ENCODE data around the gene B9D1. TPM values are rescaled to one million over a fixed set of nuclear protein-coding genes. Genes with fewer than 3 reads are reported as not detected.

B9D1 gene
- total RNA-seq, 4 donors from 2014 or later: 3.8 to 105 (median 25.6) TPM

DNA sequence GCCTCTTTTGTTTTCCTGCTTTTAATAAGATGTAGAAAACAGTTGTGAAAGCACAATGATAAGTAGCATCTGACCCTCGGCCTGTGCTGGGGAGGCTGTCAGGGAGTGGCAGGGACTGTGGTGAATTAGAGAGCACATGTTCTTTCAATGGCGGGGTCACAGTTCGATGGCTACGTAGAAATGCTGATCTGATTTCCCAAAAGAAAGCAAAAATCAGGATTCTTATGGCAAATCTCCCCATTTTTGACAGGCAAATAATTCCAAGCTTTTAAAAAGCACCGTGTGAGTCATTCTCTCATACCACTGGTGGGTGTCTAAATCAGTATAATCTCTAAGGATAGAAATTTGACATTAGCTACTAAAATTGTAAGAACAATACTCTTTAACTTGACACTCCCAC lies 11.6 kb upstream of the B9D1 start:
- H3K27ac ChIP-seq: no peak overlapping the region

DNA sequence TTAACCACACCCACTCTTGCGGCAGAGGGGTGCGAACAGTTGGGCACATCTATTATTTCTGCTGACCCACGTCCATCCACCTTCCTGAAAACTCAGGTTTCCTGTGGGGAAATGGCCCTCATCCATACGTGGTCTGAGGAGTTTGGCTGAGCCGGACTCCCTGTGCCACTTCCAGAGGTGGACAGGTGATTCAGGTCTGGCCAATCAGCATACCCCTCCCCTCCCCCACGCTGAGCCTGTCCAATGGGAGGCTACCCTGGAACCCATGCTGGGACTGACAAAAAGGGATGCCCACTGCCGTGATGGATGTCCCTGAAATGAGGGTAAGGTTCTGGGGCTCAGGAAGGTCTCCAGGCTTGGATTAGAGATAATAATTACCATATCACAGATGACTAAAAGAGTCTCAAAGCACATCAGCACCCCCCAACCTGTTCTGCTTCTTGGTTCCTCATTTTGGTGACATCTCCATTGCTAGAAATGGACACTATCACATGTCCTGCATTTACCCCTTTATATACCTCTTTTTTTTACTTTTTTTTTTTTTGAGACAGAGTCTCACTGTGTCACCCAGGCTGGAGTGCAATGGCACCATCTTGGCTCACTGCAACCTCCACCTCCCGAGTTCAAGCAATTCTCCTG lies 10.5 kb upstream of the B9D1 start:
- TF ChIP-seq, protein P1, sequence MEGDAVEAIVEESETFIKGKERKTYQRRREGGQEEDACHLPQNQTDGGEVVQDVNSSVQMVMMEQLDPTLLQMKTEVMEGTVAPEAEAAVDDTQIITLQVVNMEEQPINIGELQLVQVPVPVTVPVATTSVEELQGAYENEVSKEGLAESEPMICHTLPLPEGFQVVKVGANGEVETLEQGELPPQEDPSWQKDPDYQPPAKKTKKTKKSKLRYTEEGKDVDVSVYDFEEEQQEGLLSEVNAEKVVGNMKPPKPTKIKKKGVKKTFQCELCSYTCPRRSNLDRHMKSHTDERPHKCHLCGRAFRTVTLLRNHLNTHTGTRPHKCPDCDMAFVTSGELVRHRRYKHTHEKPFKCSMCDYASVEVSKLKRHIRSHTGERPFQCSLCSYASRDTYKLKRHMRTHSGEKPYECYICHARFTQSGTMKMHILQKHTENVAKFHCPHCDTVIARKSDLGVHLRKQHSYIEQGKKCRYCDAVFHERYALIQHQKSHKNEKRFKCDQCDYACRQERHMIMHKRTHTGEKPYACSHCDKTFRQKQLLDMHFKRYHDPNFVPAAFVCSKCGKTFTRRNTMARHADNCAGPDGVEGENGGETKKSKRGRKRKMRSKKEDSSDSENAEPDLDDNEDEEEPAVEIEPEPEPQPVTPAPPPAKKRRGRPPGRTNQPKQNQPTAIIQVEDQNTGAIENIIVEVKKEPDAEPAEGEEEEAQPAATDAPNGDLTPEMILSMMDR (IDR thresholded peaks at IDR 0.05): no peak
- TF ChIP-seq POLR2A (IDR thresholded peaks at IDR 0.05): no peak
- H3K36me3 ChIP-seq: no peaks in the 10 kb centered on the region
- H3K4me3 ChIP-seq: no peak overlapping the region
- peak; percentile 12 to 15 for DNase-seq
- intact Hi-C loops (cut with DNase I; ENCODE audit: low total_unique reads): loop anchor here (10.0 kb wide), 2 partner anchors 72 to 142 kb away; no protein-coding TSS in a partner anchor
- H3K27ac ChIP-seq: no peak overlapping the region
- H3K27me3 ChIP-seq: no peaks in the 10 kb centered on the region
- peaks cover 0 to 5% of the 10 kb centered on the region in 2 donors for H3K4me1 ChIP-seq
- H3K9me3 ChIP-seq: no peaks in the 10 kb centered on the region

More for the DNA sequence above, 11.6 kb upstream of the B9D1 start:
- intact Hi-C loops (cut with DNase I; ENCODE audit: low total_unique reads): loop anchor here (10.0 kb wide), 2 partner anchors 71 to 141 kb away; no protein-coding TSS in a partner anchor
- Histone ChIP-seq H3K4me3 (no peak overlapping the region), H3K4me1 (peaks cover 0 to 5% of the 10 kb centered on the region in 2 donors), H3K9me3 (no peaks in the 10 kb centered on the region), H3K36me3 (no peaks in the 10 kb centered on the region), H3K27me3 (no peaks in the 10 kb centered on the region)
- DNase-seq: no peak
- TF ChIP-seq, protein P1 (IDR thresholded peaks at IDR 0.05): no peak
- no peak for TF ChIP-seq POLR2A (IDR thresholded peaks at IDR 0.05)

DNA sequence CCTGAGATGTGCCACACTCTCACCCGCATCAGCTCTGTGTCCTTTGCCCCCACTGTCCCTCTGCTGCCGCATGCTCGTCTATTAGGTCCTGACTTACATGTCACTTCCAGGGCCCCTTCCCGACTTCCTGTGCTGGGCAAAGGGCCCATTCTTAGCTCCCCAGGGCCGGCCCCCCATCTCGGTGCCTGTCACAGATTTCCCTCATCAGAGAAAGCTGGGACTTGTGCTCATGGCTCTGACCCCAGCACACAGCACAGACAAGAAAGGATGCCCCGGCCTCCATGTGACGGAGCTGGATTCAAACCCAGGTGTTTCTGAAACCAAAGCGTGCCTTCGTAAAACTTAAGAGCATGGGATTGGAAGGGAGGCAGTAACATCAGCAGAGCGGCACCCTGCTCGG lies 9.9 kb upstream of the B9D1 start:
- Histone ChIP-seq H3K36me3 (no peaks in the 10 kb centered on the region), H3K27ac (no peak overlapping the region), H3K9me3 (no peaks in the 10 kb centered on the region), H3K27me3 (no peaks in the 10 kb centered on the region), H3K4me3 (no peak overlapping the region), H3K4me1 (peaks cover 0 to 5% of the 10 kb centered on the region in 2 donors)
- DNase-seq: no peak
- TF ChIP-seq, protein P1 (IDR thresholded peaks at IDR 0.05): no peak
- no peak for TF ChIP-seq POLR2A (IDR thresholded peaks at IDR 0.05)
- intact Hi-C loops (cut with DNase I; ENCODE audit: low total_unique reads): loop anchor here (10.0 kb wide), 2 partner anchors 72 to 142 kb away; no protein-coding TSS in a partner anchor

DNA sequence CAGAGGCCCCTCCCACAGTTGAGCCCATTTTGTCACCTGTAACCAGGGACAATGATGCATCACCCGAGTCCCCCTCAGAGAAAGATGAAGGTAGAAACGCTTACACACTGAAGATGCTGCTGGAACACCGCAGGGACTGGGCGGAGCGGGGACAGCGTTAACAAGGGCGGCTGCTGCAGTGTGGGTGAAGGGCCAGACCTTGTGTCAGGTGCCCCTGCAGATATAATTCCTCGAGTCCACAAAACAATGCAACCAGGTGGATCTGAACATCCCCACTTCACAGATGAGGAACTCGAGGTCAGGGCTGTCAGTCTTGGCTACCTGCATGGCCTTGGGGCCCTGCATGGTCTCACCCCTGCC lies 9.5 kb upstream of the B9D1 start:
- DNase-seq: peak; percentile 11 to 13
- TF ChIP-seq POLR2A (IDR thresholded peaks at IDR 0.05): no peak
- TF ChIP-seq, protein P1 (IDR thresholded peaks at IDR 0.05): no peak
- Histone ChIP-seq H3K27me3 (no peaks in the 10 kb centered on the region), H3K4me1 (peaks cover 0 to 2% of the 10 kb centered on the region in 2 donors), H3K4me3 (no peak overlapping the region), H3K27ac (no peak overlapping the region), H3K9me3 (no peaks in the 10 kb centered on the region), H3K36me3 (no peaks in the 10 kb centered on the region)
- intact Hi-C loops (cut with DNase I; ENCODE audit: low total_unique reads): loop anchor here (10.0 kb wide), 2 partner anchors 73 to 143 kb away; no protein-coding TSS in a partner anchor

DNA sequence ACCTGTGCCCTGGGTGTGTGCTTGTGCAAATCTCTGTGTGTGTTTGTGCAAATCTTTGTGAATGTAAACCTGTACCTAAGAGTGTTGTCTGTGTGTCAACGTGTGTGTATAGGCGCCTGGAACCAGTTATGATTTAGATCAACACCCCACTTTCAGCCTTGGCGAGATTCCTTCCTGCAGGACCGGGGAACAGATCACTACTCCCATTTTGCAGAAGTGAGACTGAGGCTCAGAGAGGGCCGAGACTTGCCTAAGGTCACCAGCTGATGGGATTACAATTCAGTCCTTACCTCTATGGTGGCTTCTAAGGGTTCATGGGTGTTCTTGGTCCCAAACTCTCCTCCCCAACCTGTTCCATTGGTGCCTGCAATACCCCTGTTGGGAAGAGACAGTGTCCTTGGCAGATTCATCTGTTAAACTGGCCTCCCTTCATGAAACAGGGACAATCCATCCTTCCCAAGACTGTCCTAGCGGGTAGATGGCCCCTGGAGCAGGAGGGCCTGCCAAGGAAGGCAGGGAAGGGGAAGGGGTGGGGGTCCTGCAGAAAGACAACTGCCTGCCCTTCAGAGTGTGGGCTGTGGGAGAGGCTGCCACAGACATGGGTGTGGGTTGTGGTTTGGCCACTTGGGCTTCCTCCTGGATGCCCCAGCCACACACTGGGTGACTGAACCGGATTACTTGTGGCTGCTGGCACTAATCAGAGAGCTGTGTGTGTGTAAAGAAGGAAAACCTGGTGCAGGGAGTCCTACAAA lies 8.9 kb upstream of the B9D1 start:
- Histone ChIP-seq H3K4me1 (no peaks in the 10 kb centered on the region), H3K27me3 (no peaks in the 10 kb centered on the region), H3K36me3 (no peaks in the 10 kb centered on the region), H3K4me3 (no peak overlapping the region), H3K27ac (no peak overlapping the region), H3K9me3 (no peaks in the 10 kb centered on the region)
- no peak for TF ChIP-seq POLR2A (IDR thresholded peaks at IDR 0.05)
- TF ChIP-seq, protein P1 (IDR thresholded peaks at IDR 0.05): no peak
- DNase-seq: peak; percentile 9 to 12
- intact Hi-C loops (cut with DNase I; ENCODE audit: low total_unique reads): loop anchor here (10.0 kb wide), 2 partner anchors 73 to 143 kb away; no protein-coding TSS in a partner anchor

Measured in uterus (tissue), 4 donors.